Measurements from ENCODE around the gene PTH1R.
A peak's percentile ranks its signal among the peaks of the same experiment; 100 is the strongest.

PTH1R gene

DNA sequence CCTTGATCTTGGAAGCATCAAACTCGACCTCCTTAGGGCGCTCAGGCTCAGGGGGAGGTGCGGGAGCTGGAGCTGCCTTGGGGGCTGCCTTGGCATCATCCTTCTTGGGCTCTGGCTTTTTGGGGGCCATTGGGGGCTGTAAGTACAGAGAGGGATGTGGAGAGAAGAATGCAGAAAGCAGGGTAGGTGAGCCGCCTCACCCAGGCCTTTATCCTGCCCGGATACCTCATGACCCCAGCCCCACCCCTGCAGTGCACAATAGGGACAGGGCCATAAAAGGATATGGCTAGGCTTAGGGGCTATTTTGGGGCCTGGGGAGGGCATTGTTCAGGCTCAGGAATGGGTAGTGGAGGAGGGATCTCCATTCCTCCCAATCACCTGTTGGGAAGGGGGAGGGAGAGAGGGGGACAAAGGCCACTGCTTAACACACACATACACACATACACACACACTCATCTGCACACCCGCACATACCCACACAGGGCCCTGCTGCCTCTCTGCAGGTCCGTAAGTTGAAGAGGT lies 14.2 kb upstream of the PTH1R start, which contains the start of gene MYL3:
MYL3 (minus strand) TSS at position 184 of the 522 bp plus-strand sequence; CDS start at position 130, 54 bp downstream.
- CTCF ChIA-PET, result no interaction called here
- POLR2A ChIA-PET (ENCODE audit: low non-redundant PET), result no interaction called here
- no peak within 1 kb of the TSS for H3K27ac ChIP-seq
- DNase-seq (ENCODE audit: low spot score), result no peak
- TF ChIP-seq CTCF (conservative IDR thresholded peaks at IDR 0.05; ENCODE audit: low read depth), result no peak

DNA sequence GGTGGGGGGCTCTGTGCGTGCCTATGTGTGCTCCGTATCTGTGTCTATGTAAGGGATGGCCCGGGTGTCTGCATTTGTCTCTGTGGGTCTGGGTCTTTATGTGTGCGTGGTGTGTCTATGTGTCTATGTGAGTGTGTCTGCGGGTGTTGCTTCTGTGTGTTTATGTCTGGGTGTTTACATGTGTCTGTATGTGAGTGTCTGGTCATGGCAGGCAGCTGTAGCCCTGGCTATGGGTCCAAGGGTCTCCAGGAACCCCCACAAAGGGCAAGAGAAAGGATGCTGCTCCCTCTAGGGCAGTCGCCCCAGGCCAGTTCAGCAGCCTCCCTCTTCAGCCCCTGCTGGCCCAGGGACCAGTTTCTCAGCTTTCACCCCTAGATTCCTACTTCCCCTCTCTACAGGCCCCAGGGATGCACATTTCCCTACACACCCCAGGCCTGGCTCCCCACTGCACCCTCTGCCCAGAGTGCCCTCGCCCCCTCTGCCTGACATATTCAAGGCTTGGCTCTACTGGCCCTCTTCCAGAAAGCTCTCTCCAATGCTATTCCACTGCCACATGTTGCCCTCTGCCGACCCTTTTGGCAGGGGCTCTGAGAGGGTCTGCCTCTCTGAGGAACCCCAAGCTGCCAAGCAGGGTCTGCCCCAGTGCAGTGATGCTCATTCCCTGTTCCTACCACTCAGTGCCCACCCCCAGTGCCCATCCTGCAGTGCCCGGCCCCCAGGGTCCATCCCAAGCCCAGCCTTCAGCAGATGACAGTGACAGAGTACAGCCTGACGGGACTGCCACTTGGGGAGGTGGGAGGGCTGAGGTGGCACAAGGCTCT lies 13.2 kb upstream of the PTH1R start:
- DNase-seq (ENCODE audit: low spot score), result no peak
- POLR2A ChIA-PET (ENCODE audit: low non-redundant PET), result no interaction called here
- peak overlapping the region; percentile 58 for H3K27ac ChIP-seq
- no peak for TF ChIP-seq CTCF (conservative IDR thresholded peaks at IDR 0.05; ENCODE audit: low read depth)
- CTCF ChIA-PET, result no interaction called here

- H3K27ac ChIP-seq, result peak overlapping the region; percentile 58
- no peak for TF ChIP-seq CTCF (conservative IDR thresholded peaks at IDR 0.05; ENCODE audit: low read depth)
- no peak for DNase-seq (ENCODE audit: low spot score)
- POLR2A ChIA-PET (ENCODE audit: low non-redundant PET), result no interaction called here
- CTCF ChIA-PET, result no interaction called here
Observed at GRCh38 chr3:46865031-46865507, 12.5 kb upstream of the PTH1R start.

DNA sequence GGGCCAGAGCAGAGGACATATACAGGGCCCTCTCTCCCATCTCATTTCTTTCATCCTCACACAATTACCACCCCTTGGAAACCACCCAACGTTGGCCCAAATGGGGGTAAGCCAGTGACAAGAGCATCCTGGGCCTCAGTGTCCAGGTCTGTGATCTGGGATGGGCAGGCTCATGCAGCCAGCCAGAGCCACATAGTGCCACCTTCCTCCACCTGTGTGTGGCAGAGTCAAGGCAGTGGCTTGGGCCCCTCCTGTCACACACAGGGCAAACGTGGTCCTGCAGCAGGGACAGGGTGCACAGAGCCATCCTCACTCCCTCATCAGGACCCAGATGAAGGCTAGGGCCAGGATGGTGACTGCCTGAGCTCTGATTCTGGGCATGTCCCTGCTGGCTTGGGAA lies 12.0 kb upstream of the PTH1R start:
- peak overlapping the region; percentile 58 for H3K27ac ChIP-seq
- POLR2A ChIA-PET (ENCODE audit: low non-redundant PET), result no interaction called here
- no peak for TF ChIP-seq CTCF (conservative IDR thresholded peaks at IDR 0.05; ENCODE audit: low read depth)
- CTCF ChIA-PET, result no interaction called here
- DNase-seq (ENCODE audit: low spot score), result no peak

- CTCF ChIA-PET, result interaction anchor here (0.7 kb wide), 1 partner anchor 356 kb away, joined by 3 read pairs; no protein-coding TSS in a partner anchor
- POLR2A ChIA-PET (ENCODE audit: low non-redundant PET), result no interaction called here
- no peak for DNase-seq (ENCODE audit: low spot score)
- peak overlapping the region; percentile 58 for H3K27ac ChIP-seq
- TF ChIP-seq CTCF (conservative IDR thresholded peaks at IDR 0.05; ENCODE audit: low read depth), result no peak
Observed at GRCh38 chr3:46866032-46866595, 11.4 kb upstream of the PTH1R start.

DNA sequence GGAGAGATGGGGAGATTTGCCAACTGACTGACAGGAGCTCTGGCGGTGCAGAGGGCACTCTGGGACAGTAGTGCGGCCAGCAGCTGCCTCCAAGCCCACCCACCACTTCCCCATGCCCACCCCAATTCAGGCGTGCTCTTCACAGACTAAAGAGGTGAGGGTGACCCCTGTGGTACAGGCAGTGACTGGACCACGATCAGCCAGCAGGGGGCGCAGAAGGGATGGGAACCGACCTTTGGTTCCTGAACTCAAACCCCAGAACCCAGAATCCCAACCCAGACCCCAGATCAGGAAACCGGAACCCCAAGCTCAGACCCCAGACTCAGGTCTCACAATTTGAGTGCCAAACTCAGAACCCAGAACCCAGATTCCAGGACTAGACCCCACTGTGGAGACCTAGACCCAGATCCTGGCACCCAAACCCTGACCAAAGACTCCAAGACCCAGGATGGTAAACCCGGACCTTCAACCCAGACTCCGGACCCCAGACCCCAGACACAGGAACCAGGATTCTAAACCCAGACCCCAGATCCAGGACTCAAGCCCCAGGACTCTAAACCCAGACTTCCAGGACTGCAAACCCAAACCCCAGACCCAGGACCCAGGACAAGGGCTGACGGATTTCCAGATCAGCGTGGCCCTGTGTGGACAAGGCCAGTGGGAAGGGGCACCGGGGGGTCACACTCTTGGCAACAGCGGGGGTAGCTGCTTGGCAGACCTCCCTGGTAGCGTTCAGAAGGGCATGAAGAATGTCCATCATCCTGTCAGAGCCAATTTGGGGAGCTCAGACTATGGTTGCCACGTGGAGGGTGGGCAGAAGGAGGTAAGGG lies 10.6 kb upstream of the PTH1R start:
- CTCF ChIA-PET, result interaction anchor here (0.6 to 0.9 kb wide), 6 partner anchors 12 to 503 kb away, joined by 3 to 6 read pairs (median 3); no protein-coding TSS in a partner anchor
- POLR2A ChIA-PET (ENCODE audit: low non-redundant PET), result no interaction called here

More for the DNA sequence above, 10.6 kb upstream of the PTH1R start:
- peak overlapping the region; percentile 58 for H3K27ac ChIP-seq
- peak; percentile 39 for DNase-seq (ENCODE audit: low spot score)
- peak; percentile 78 for TF ChIP-seq CTCF (conservative IDR thresholded peaks at IDR 0.05; ENCODE audit: low read depth)

All from RWPE1 (cell line).